ENCODE measurements around the gene COPG2.

GRCh38 chr7:130489140-130489983 lies 179.2 kb downstream of the COPG2 start:
- TF ChIP-seq, protein P1, sequence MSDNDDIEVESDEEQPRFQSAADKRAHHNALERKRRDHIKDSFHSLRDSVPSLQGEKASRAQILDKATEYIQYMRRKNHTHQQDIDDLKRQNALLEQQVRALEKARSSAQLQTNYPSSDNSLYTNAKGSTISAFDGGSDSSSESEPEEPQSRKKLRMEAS (IDR thresholded peaks at IDR 0.05): no peak
- TF ChIP-seq, protein P2, sequence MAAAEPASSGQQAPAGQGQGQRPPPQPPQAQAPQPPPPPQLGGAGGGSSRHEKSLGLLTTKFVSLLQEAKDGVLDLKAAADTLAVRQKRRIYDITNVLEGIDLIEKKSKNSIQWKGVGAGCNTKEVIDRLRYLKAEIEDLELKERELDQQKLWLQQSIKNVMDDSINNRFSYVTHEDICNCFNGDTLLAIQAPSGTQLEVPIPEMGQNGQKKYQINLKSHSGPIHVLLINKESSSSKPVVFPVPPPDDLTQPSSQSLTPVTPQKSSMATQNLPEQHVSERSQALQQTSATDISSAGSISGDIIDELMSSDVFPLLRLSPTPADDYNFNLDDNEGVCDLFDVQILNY (CRISPR knock-in tag; conservative IDR thresholded peaks at IDR 0.05): no peak
- TF ChIP-seq, protein P3, sequence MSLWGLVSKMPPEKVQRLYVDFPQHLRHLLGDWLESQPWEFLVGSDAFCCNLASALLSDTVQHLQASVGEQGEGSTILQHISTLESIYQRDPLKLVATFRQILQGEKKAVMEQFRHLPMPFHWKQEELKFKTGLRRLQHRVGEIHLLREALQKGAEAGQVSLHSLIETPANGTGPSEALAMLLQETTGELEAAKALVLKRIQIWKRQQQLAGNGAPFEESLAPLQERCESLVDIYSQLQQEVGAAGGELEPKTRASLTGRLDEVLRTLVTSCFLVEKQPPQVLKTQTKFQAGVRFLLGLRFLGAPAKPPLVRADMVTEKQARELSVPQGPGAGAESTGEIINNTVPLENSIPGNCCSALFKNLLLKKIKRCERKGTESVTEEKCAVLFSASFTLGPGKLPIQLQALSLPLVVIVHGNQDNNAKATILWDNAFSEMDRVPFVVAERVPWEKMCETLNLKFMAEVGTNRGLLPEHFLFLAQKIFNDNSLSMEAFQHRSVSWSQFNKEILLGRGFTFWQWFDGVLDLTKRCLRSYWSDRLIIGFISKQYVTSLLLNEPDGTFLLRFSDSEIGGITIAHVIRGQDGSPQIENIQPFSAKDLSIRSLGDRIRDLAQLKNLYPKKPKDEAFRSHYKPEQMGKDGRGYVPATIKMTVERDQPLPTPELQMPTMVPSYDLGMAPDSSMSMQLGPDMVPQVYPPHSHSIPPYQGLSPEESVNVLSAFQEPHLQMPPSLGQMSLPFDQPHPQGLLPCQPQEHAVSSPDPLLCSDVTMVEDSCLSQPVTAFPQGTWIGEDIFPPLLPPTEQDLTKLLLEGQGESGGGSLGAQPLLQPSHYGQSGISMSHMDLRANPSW (CRISPR knock-in tag; IDR thresholded peaks at IDR 0.05; ENCODE audit: borderline replicate concordance): no peak
- TF ChIP-seq HNF4G (IDR thresholded peaks at IDR 0.05; ENCODE audit: borderline replicate concordance, low read depth, low read length) (no peak), HNF4G (CRISPR knock-in tag; IDR thresholded peaks at IDR 0.05; ENCODE audit: borderline replicate concordance, low read depth) (no peak), NFRKB (IDR thresholded peaks at IDR 0.05) (no peak)
